ENCODE measurements around the gene TNS2.

The TNS2 gene

DNA sequence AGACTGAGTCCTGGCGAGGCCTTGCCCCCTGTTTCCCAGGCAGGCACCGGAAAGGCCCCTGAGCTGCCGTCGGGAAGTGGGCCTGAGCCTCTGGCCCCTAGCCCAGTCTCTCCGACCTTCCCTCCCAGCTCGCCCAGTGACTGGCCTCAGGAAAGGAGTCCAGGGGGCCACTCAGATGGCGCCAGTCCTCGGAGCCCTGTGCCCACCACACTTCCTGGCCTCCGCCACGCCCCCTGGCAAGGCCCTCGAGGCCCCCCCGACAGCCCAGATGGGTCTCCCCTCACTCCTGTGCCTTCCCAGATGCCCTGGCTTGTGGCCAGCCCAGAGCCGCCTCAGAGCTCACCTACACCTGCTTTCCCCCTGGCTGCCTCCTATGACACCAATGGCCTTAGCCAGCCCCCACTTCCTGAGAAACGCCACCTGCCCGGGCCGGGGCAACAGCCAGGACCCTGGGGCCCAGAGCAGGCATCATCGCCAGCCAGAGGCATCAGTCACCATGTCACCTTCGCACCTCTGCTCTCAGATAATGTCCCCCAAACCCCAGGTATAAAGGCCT, 10.9 kb downstream of the TNS2 start:
- H3K9me3 ChIP-seq (ENCODE audit: control insufficient read depth, insufficient read depth, low read depth, low read length), result no peaks in the 10 kb centered on the region
- peaks cover 0 to 47% of the 10 kb centered on the region in 2 experiments; a peak in 1 of 3 replicates for H3K36me3 ChIP-seq (ENCODE audit: control insufficient read depth in 2 of 2, insufficient read depth in 1 of 2, low read length in 2 of 2)
- ChIA-PET CTCF (interaction anchor here (0.7 to 11.5 kb wide), 4 partner anchors 10 to 86 kb away, joined by 3 to 264 read pairs (median 4); partner anchors contain the start of genes IGFBP6 and SOAT2), POLR2A (interaction anchor here (1.3 to 1.7 kb wide), 2 partner anchors 19 to 37 kb away, joined by 4 to 7 read pairs; partner anchors contain the start of genes IGFBP6 and SPRYD3)
- no peak overlapping the region for H3K27ac ChIP-seq (ENCODE audit: extremely low read depth, low read depth, low read length)
- TF ChIP-seq KLF8 (tag by site-specific recombination; IDR thresholded peaks at IDR 0.05), result no peak
- TF ChIP-seq ZNF76 (tag by site-specific recombination; IDR thresholded peaks at IDR 0.05; ENCODE audit: borderline replicate concordance, low read depth), result no peak
- TF ChIP-seq, protein P1, sequence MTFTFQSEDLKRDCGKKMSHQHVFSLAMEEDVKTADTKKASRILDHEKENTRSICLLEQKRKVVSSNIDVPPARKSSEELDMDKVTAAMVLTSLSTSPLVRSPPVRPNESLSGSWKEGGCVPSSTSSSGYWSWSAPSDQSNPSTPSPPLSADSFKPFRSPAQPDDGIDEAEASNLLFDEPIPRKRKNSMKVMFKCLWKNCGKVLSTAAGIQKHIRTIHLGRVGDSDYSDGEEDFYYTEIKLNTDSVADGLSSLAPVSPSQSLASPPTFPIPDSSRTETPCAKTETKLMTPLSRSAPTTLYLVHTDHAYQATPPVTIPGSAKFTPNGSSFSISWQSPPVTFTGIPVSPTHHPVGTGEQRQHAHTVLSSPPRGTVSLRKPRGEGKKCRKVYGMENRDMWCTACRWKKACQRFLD (tag by site-specific recombination; IDR thresholded peaks at IDR 0.05), result no peak
- no peak for TF ChIP-seq ZNF24 (tag by site-specific recombination; IDR thresholded peaks at IDR 0.05)
- TF ChIP-seq ZNF658 (tag by site-specific recombination; IDR thresholded peaks at IDR 0.05), result no peak
- TF ChIP-seq, protein P2, sequence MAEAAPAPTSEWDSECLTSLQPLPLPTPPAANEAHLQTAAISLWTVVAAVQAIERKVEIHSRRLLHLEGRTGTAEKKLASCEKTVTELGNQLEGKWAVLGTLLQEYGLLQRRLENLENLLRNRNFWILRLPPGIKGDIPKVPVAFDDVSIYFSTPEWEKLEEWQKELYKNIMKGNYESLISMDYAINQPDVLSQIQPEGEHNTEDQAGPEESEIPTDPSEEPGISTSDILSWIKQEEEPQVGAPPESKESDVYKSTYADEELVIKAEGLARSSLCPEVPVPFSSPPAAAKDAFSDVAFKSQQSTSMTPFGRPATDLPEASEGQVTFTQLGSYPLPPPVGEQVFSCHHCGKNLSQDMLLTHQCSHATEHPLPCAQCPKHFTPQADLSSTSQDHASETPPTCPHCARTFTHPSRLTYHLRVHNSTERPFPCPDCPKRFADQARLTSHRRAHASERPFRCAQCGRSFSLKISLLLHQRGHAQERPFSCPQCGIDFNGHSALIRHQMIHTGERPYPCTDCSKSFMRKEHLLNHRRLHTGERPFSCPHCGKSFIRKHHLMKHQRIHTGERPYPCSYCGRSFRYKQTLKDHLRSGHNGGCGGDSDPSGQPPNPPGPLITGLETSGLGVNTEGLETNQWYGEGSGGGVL (tag by site-specific recombination; IDR thresholded peaks at IDR 0.05), result no peak
- TF ChIP-seq SALL2 (tag by site-specific recombination; IDR thresholded peaks at IDR 0.05; ENCODE audit: borderline replicate concordance), result no peak
- no peak for TF ChIP-seq ZNF423 (tag by site-specific recombination; IDR thresholded peaks at IDR 0.05)
- peak; percentile 22; the same call in 1 of the 2 replicates for TF ChIP-seq GLIS2 (tag by site-specific recombination; IDR thresholded peaks at IDR 0.05)
- no peak overlapping the region for H3K4me3 ChIP-seq (ENCODE audit: low read depth, low read length)
- H3K4me1 ChIP-seq (ENCODE audit: control insufficient read depth, insufficient read depth, low read length), result peaks cover 6% of the 10 kb centered on the region

DNA sequence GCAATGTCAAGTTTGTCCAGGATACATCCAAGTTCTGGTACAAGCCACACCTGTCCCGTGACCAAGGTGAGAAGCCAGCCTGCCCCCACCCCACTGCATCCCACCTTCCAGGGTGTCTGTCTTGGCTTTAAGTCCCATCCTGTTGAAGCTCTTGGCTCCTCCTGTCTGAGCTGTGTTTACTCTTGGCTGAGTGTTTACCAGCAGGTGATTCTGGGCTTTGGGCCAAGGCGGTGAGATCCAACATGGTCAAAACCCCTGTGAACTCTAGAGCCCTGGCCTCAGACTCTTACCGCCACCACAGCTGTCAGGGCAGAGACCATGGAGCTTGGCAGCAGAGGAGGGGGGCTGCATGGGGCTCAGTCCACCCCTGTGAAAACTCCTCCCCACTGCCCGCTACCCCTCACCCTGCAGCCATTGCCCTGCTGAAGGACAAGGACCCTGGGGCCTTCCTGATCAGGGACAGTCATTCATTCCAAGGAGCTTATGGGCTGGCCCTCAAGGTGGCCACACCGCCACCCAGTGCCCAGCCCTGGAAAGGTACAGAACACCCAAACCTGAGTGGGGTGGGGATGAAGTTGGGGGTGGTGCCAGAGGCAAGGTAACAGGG, 11.6 kb downstream of the TNS2 start:
- Histone ChIP-seq H3K9me3 (ENCODE audit: control insufficient read depth, insufficient read depth, low read depth, low read length) (no peaks in the 10 kb centered on the region), H3K27ac (ENCODE audit: extremely low read depth, low read depth, low read length) (no peak overlapping the region), H3K4me1 (ENCODE audit: control insufficient read depth, insufficient read depth, low read length) (peaks cover 6% of the 10 kb centered on the region), H3K4me3 (ENCODE audit: low read depth, low read length) (no peak overlapping the region), H3K36me3 (ENCODE audit: control insufficient read depth in 2 of 2, insufficient read depth in 1 of 2, low read length in 2 of 2) (peaks cover 0 to 48% of the 10 kb centered on the region in 2 experiments; a peak in 1 of 3 replicates)
- CTCF ChIA-PET, result interaction anchor here (0.6 to 11.5 kb wide), 10 partner anchors 8 to 88 kb away, joined by 3 to 264 read pairs (median 4); partner anchors contain the start of genes IGFBP6 and SOAT2
- POLR2A ChIA-PET, result interaction anchor here (0.6 to 1.7 kb wide), 4 partner anchors 18 to 56 kb away, joined by 3 to 7 read pairs (median 6); partner anchors contain the start of genes EIF4B, IGFBP6 and SPRYD3
- TF ChIP-seq, protein P3, sequence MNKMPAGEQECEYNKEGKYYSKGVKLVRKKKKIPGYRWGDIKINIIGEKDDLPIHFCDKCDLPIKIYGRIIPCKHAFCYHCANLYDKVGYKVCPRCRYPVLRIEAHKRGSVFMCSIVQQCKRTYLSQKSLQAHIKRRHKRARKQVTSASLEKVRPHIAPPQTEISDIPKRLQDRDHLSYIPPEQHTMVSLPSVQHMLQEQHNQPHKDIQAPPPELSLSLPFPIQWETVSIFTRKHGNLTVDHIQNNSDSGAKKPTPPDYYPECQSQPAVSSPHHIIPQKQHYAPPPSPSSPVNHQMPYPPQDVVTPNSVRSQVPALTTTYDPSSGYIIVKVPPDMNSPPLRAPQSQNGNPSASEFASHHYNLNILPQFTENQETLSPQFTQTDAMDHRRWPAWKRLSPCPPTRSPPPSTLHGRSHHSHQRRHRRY (tag by site-specific recombination; IDR thresholded peaks at IDR 0.05), result no peak
- TF ChIP-seq, protein P4, sequence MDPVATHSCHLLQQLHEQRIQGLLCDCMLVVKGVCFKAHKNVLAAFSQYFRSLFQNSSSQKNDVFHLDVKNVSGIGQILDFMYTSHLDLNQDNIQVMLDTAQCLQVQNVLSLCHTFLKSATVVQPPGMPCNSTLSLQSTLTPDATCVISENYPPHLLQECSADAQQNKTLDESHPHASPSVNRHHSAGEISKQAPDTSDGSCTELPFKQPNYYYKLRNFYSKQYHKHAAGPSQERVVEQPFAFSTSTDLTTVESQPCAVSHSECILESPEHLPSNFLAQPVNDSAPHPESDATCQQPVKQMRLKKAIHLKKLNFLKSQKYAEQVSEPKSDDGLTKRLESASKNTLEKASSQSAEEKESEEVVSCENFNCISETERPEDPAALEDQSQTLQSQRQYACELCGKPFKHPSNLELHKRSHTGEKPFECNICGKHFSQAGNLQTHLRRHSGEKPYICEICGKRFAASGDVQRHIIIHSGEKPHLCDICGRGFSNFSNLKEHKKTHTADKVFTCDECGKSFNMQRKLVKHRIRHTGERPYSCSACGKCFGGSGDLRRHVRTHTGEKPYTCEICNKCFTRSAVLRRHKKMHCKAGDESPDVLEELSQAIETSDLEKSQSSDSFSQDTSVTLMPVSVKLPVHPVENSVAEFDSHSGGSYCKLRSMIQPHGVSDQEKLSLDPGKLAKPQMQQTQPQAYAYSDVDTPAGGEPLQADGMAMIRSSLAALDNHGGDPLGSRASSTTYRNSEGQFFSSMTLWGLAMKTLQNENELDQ (tag by site-specific recombination; IDR thresholded peaks at IDR 0.05; ENCODE audit: low read depth), result no peak
- TF ChIP-seq SP7 (tag by site-specific recombination; IDR thresholded peaks at IDR 0.05) (no peak), ZNF514 (tag by site-specific recombination; IDR thresholded peaks at IDR 0.05) (no peak), SCRT2 (tag by site-specific recombination; IDR thresholded peaks at IDR 0.05) (peak; percentile 79), SETDB1 (IDR thresholded peaks at IDR 0.05; ENCODE audit: insufficient read length, low read length) (no peak), ZSCAN30 (tag by site-specific recombination; IDR thresholded peaks at IDR 0.05) (no peak), ZNF121 (tag by site-specific recombination; IDR thresholded peaks at IDR 0.05) (no peak), ZNF473 (tag by site-specific recombination; IDR thresholded peaks at IDR 0.05) (no peak), WT1 (tag by site-specific recombination; IDR thresholded peaks at IDR 0.05) (no peak), ZIC2 (tag by site-specific recombination; IDR thresholded peaks at IDR 0.05) (peak; percentile 87), ZNF530 (tag by site-specific recombination; IDR thresholded peaks at IDR 0.05; ENCODE audit: low read depth) (no peak), ZNF175 (tag by site-specific recombination; IDR thresholded peaks at IDR 0.05) (no peak)
- TF ChIP-seq, protein P5, sequence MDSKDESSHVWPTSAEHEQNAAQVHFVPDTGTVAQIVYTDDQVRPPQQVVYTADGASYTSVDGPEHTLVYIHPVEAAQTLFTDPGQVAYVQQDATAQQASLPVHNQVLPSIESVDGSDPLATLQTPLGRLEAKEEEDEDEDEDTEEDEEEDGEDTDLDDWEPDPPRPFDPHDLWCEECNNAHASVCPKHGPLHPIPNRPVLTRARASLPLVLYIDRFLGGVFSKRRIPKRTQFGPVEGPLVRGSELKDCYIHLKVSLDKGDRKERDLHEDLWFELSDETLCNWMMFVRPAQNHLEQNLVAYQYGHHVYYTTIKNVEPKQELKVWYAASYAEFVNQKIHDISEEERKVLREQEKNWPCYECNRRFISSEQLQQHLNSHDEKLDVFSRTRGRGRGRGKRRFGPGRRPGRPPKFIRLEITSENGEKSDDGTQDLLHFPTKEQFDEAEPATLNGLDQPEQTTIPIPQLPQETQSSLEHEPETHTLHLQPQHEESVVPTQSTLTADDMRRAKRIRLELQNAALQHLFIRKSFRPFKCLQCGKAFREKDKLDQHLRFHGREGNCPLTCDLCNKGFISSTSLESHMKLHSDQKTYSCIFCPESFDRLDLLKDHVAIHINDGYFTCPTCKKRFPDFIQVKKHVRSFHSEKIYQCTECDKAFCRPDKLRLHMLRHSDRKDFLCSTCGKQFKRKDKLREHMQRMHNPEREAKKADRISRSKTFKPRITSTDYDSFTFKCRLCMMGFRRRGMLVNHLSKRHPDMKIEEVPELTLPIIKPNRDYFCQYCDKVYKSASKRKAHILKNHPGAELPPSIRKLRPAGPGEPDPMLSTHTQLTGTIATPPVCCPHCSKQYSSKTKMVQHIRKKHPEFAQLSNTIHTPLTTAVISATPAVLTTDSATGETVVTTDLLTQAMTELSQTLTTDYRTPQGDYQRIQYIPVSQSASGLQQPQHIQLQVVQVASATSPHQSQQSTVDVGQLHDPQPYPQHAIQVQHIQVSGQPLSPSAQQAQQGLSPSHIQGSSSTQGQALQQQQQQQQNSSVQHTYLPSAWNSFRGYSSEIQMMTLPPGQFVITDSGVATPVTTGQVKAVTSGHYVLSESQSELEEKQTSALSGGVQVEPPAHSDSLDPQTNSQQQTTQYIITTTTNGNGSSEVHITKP (tag by site-specific recombination; IDR thresholded peaks at IDR 0.05), result peak; percentile 29
